ENCODE measurements around the gene MS4A10. TPM values are rescaled to one million over a fixed set of nuclear protein-coding genes. Genes with fewer than 3 reads are reported as not detected.

MS4A10 gene
- total RNA-seq, 3 donors from 2014 or later (not counting 1 experiment from before 2014, with no cell fraction given) = not detected

- H3K36me3 Mint-ChIP-seq = no peaks in the 10 kb centered on the region
- peak in 2 of 3 donors; percentile 35 to 86 for ATAC-seq
- no peak overlapping the region for H3K27ac Mint-ChIP-seq
Observed at GRCh38 chr11:60848714-60849151, 63.6 kb downstream of the MS4A10 start.

GRCh38 chr11:60849641-60850520, 64.7 kb downstream of the MS4A10 start:
- peaks cover 5 to 12% of the 10 kb centered on the region in 2 donors for H3K4me1 Mint-ChIP-seq
- no peak overlapping the region for H3K4me3 Mint-ChIP-seq
- intact Hi-C loops (cut with micrococcal nuclease) = no loop called here
- no peak overlapping the region for H3K27ac ChIP-seq (ENCODE audit: low read length)
- 93% methylated on average over 29 of the region's 29 CpGs for WGBS (ENCODE audit: insufficient coverage)
- H3K27me3 ChIP-seq (ENCODE audit: control insufficient read depth, insufficient read depth, low read length) = no peaks in the 10 kb centered on the region
- no peak overlapping the region for H3K27ac Mint-ChIP-seq
- DNase-seq = no peak
- no peaks in the 10 kb centered on the region for H3K27me3 Mint-ChIP-seq (ENCODE audit: low read depth in 2 of 2)
- ATAC-seq = no peak
- H3K36me3 Mint-ChIP-seq = no peaks in the 10 kb centered on the region
- H3K4me1 ChIP-seq (ENCODE audit: control insufficient read depth, insufficient read depth, low read length) = no peaks in the 10 kb centered on the region
- no peaks in the 10 kb centered on the region for H3K9me3 ChIP-seq (ENCODE audit: control insufficient read depth, insufficient read depth, low read length)
- peaks cover 34% of the 10 kb centered on the region for H3K36me3 ChIP-seq (ENCODE audit: control insufficient read depth, insufficient read depth, low read length)
- H3K9me3 Mint-ChIP-seq = no peaks in the 10 kb centered on the region
- TF ChIP-seq CTCF (IDR thresholded peaks at IDR 0.05) = no peak
- H3K4me3 ChIP-seq (ENCODE audit: low read length) = no peak overlapping the region

More at GRCh38 chr11:60848714-60849151, 63.6 kb downstream of the MS4A10 start:
- Histone ChIP-seq H3K4me1 (ENCODE audit: control insufficient read depth, insufficient read depth, low read length) (peaks cover 7% of the 10 kb centered on the region), H3K27ac (ENCODE audit: low read length) (no peak overlapping the region), H3K4me3 (ENCODE audit: low read length) (no peak overlapping the region), H3K9me3 (ENCODE audit: control insufficient read depth, insufficient read depth, low read length) (no peaks in the 10 kb centered on the region), H3K27me3 (ENCODE audit: control insufficient read depth, insufficient read depth, low read length) (no peaks in the 10 kb centered on the region), H3K36me3 (ENCODE audit: control insufficient read depth, insufficient read depth, low read length) (peaks cover 34% of the 10 kb centered on the region)
- no peak for TF ChIP-seq CTCF (IDR thresholded peaks at IDR 0.05)
- Mint-ChIP-seq H3K4me1 (peaks cover 13 to 23% of the 10 kb centered on the region in 2 donors), H3K4me3 (no peak overlapping the region), H3K27me3 (ENCODE audit: low read depth in 2 of 2) (no peaks in the 10 kb centered on the region), H3K9me3 (no peaks in the 10 kb centered on the region)
- intact Hi-C loops (cut with micrococcal nuclease) = no loop called here
- WGBS (ENCODE audit: insufficient coverage) = 75% methylated on average over 10 of the region's 10 CpGs
- DNase-seq = no peak

Other genes starting within 250 kb of the MS4A10 start
- not detected for gene MS4A8, start 85.7 kb upstream of the MS4A10 start, total RNA-seq
- gene MS4A18, start 60.6 kb upstream of the MS4A10 start, total RNA-seq = not detected
- gene MS4A15, start 28.5 kb upstream of the MS4A10 start, total RNA-seq = not detected
- 10 to 100 TPM; 10.6 to 12.5 (median 10.7) TPM for gene CCDC86, start 56.8 kb downstream of the MS4A10 start, total RNA-seq
- gene PTGDR2, start 70.6 kb downstream of the MS4A10 start, total RNA-seq = 10 to 100 TPM in 1 of 3 donors, 1 to 10 TPM in 1, under 1 TPM in 1; 0.66 to 12.4 (median 1.7) TPM
- under 1 TPM in 1 of 3 donors, not detected in 2; 0.35 TPM for gene ZP1, start 82.2 kb downstream of the MS4A10 start, total RNA-seq
- gene PRPF19, start 121.3 kb downstream of the MS4A10 start, total RNA-seq = 10 to 100 TPM; 61.0 to 69.7 (median 67.5) TPM
- gene TMEM109, start 128.8 kb downstream of the MS4A10 start, total RNA-seq = 100 to 1,000 TPM in 1 of 3 donors, 10 to 100 TPM in 2; 89.3 to 102 (median 96.8) TPM
- not detected for gene TMEM132A, start 139.1 kb downstream of the MS4A10 start, total RNA-seq
- gene SLC15A3, start 166.8 kb downstream of the MS4A10 start, total RNA-seq = 10 to 100 TPM; 11.6 to 26.5 (median 20.1) TPM
- 100 to 1,000 TPM in 1 of 3 donors, 10 to 100 TPM in 2; 18.9 to 111 (median 85.6) TPM for gene CD6, start 186.3 kb downstream of the MS4A10 start, total RNA-seq